LNCAP (cell line): ENCODE data around the gene CPN2.

Source experiments
- CTCF ChIP-seq: fragments of 450-650 bp; IDR thresholded peaks from 2 replicates; pipeline ENCODE4 v1.5.1; 2017; ENCODE audit warnings: mild to moderate bottlenecking

CPN2 gene

DNA sequence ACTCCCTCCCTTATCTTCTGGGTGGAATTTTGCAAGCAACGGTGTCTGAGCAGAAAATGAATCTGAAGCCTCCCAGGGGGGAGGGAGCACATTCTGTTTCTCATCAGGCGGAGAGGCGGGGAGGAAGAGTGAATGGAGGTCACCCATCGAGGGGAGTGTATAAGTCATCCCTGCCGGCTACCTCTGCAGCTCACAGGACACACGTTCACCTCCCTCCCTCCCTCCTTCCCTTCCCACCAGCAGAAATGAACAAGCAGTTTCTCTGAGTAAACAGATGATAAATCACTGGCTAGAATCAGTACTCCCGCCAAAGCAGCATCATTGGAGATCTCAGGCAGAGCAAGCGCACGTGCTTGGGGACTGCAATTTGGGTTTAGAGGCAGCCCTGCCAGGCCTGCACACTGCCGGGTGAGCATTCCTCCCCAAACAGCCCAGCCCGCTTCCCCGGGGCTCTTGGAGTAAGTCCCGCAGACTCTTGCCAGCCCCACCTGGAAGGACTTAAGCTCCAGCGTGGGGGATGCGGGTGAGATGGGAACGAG lies 38.3 kb downstream of the CPN2 start:
- TF ChIP-seq CTCF: no peak

DNA sequence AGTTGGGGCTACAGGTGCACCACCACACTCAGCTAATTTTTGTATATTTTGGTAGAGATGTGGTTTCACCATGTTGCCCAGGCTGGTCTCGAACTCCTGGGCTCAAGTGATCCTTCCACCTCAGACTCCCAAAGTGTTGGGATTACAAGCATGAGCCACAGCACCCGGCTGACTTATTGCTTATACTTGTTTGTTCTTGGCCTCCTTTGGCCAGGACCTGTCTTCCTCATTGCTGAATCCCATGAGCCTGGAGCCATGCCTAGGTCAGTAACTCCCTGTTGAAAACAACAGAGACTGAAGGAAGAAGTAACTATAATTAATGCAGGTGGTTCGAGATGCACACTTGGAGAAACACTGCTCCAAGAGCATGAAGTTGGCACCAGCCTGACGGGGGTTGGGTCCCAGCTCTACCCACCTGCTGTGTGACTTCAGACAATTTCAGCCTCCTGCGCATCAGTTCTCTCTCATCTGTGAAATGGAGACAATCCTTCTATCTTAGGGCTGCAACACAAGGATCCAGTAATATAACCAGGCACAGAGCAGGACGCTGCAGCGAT lies 38.9 kb downstream of the CPN2 start:
- TF ChIP-seq CTCF: no peak

DNA sequence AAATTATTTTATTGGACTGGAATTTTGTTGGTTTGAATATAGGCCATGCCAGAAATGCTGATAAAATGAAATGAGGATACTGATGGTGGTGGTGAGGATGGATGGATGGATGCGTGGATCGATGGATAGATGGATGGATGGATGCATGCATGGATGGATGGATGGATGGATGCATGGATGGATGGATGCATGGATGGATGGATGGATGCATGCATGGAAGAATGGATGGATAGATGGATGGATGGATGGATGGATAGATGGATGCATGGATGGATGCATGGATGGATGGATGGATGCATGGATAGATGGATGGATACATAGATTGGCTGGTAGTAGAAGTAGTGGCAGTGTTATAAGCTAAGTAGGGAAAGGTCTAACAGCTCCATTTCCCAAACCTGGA lies 40.1 kb downstream of the CPN2 start:
- no peak for TF ChIP-seq CTCF

- no peak for TF ChIP-seq CTCF
These were observed 40.9 kb downstream of the CPN2 start for GRCh38 chr3:194310060-194310835.

GRCh38 chr3:194308601-194309449 lies 42.3 kb downstream of the CPN2 start:
- TF ChIP-seq CTCF: no peak

DNA sequence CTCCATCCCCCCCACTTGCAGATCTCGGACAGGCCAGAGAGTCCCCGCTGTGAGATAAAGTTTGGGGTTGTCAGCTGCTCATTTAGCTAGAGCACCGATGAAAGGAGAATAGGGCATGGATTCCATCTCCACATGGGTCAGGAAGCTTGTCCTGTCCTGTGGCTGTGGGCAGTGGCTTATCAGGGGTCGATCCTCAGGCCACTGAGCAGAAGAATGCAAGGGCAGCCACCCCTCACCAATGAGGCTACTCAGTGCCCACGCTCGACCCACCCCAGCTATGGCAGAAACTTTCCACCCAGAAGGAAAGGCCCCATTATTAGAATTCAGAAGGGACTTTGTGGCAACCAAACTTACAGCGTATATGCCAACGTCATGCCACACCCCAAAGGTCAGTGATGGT lies 43.3 kb downstream of the CPN2 start:
- no peak for TF ChIP-seq CTCF

GRCh38 chr3:194306771-194307640 lies 44.1 kb downstream of the CPN2 start:
- TF ChIP-seq CTCF: no peak
